ENCODE results near the gene EVA1C.

Gene EVA1C

GRCh38 chr21:32366191-32366590 lies 46.3 kb upstream of the EVA1C start:
- TF ChIP-seq FOXM1 (IDR thresholded peaks at IDR 0.05; ENCODE audit: borderline replicate concordance, low read depth) (no peak), EP300 (IDR thresholded peaks at IDR 0.05; ENCODE audit: borderline replicate concordance) (no peak), RAD21 (IDR thresholded peaks at IDR 0.05; ENCODE audit: low read depth) (no peak), YY1 (IDR thresholded peaks at IDR 0.05; ENCODE audit: low read depth) (no peak), CEBPB (IDR thresholded peaks at IDR 0.05) (no peak), REST (IDR thresholded peaks at IDR 0.05; ENCODE audit: low read depth) (no peak), TCF12 (IDR thresholded peaks at IDR 0.05; ENCODE audit: low read depth) (no peak), NFIC (IDR thresholded peaks at IDR 0.05) (no peak), MAX (IDR thresholded peaks at IDR 0.05) (no peak), EGR1 (IDR thresholded peaks at IDR 0.05) (no peak), CREB1 (IDR thresholded peaks at IDR 0.05; ENCODE audit: low read depth) (no peak), TAF1 (IDR thresholded peaks at IDR 0.05; ENCODE audit: low read depth) (no peak), TEAD4 (IDR thresholded peaks at IDR 0.05) (no peak), USF1 (IDR thresholded peaks at IDR 0.05) (no peak), ZBTB7A (IDR thresholded peaks at IDR 0.05; ENCODE audit: low read depth) (no peak)

- TF ChIP-seq CEBPB (IDR thresholded peaks at IDR 0.05) (no peak), CREB1 (IDR thresholded peaks at IDR 0.05; ENCODE audit: low read depth) (no peak), YY1 (IDR thresholded peaks at IDR 0.05; ENCODE audit: low read depth) (no peak), FOXM1 (IDR thresholded peaks at IDR 0.05; ENCODE audit: borderline replicate concordance, low read depth) (no peak), ZBTB7A (IDR thresholded peaks at IDR 0.05; ENCODE audit: low read depth) (no peak), EP300 (IDR thresholded peaks at IDR 0.05; ENCODE audit: borderline replicate concordance) (no peak), MAX (IDR thresholded peaks at IDR 0.05) (no peak), TEAD4 (IDR thresholded peaks at IDR 0.05) (no peak), USF1 (IDR thresholded peaks at IDR 0.05) (no peak), EGR1 (IDR thresholded peaks at IDR 0.05) (no peak), REST (IDR thresholded peaks at IDR 0.05; ENCODE audit: low read depth) (no peak), TAF1 (IDR thresholded peaks at IDR 0.05; ENCODE audit: low read depth) (no peak), TCF12 (IDR thresholded peaks at IDR 0.05; ENCODE audit: low read depth) (no peak), NFIC (IDR thresholded peaks at IDR 0.05) (no peak), RAD21 (IDR thresholded peaks at IDR 0.05; ENCODE audit: low read depth) (no peak)
Observed at GRCh38 chr21:32367158-32367557, 45.3 kb upstream of the EVA1C start.

GRCh38 chr21:32368386-32368785 lies 44.1 kb upstream of the EVA1C start:
- TF ChIP-seq RAD21 (IDR thresholded peaks at IDR 0.05; ENCODE audit: low read depth) (no peak), MAX (IDR thresholded peaks at IDR 0.05) (no peak), CREB1 (IDR thresholded peaks at IDR 0.05; ENCODE audit: low read depth) (no peak), EGR1 (IDR thresholded peaks at IDR 0.05) (no peak), EP300 (IDR thresholded peaks at IDR 0.05; ENCODE audit: borderline replicate concordance) (no peak), TEAD4 (IDR thresholded peaks at IDR 0.05) (no peak), FOXM1 (IDR thresholded peaks at IDR 0.05; ENCODE audit: borderline replicate concordance, low read depth) (no peak), USF1 (IDR thresholded peaks at IDR 0.05) (no peak), TCF12 (IDR thresholded peaks at IDR 0.05; ENCODE audit: low read depth) (no peak), ZBTB7A (IDR thresholded peaks at IDR 0.05; ENCODE audit: low read depth) (no peak), YY1 (IDR thresholded peaks at IDR 0.05; ENCODE audit: low read depth) (no peak), CEBPB (IDR thresholded peaks at IDR 0.05) (no peak), TAF1 (IDR thresholded peaks at IDR 0.05; ENCODE audit: low read depth) (no peak)

- TF ChIP-seq EP300 (IDR thresholded peaks at IDR 0.05; ENCODE audit: borderline replicate concordance) (no peak), CREB1 (IDR thresholded peaks at IDR 0.05; ENCODE audit: low read depth) (no peak), MAX (IDR thresholded peaks at IDR 0.05) (no peak), ZBTB7A (IDR thresholded peaks at IDR 0.05; ENCODE audit: low read depth) (no peak), FOXM1 (IDR thresholded peaks at IDR 0.05; ENCODE audit: borderline replicate concordance, low read depth) (no peak), EGR1 (IDR thresholded peaks at IDR 0.05) (no peak), RAD21 (IDR thresholded peaks at IDR 0.05; ENCODE audit: low read depth) (no peak)
Observed at GRCh38 chr21:32370998-32371766, 41.3 kb upstream of the EVA1C start.
